HL-60 (cell line): ENCODE results near the gene KLF9.

Source experiments
- DNase-seq, 2 experiments: peaks; one replicate each; pipeline ENCODE4 v3.0.0-alpha.2; 2010 to 2020; ENCODE audit warnings: low read depth in 1 of 2, low spot score in 1 of 2
- H3K27ac ChIP-seq: fragments of 250-450 bp; sonication (Bioruptor Pico); replicated peaks from 2 replicates; pipeline ENCODE4 v1.5.1; 2020; ENCODE audit warnings: mild to moderate bottlenecking, moderate library complexity
- H3K27me3 ChIP-seq: fragments of 250-450 bp; sonication (Bioruptor Pico); 2 replicates; pipeline ENCODE4 v1.5.1; 2021; ENCODE audit warnings: mild to moderate bottlenecking, moderate library complexity; ENCODE audit not compliant: insufficient read depth, poor library complexity, severe bottlenecking
- H3K4me3 ChIP-seq: replicated peaks from 2 replicates; pipeline ENCODE4 v1.5.1; 2011; ENCODE audit warnings: mild to moderate bottlenecking, control low read depth, low read length; ENCODE audit not compliant: insufficient read depth
- CTCF ChIP-seq: IDR thresholded peaks from one replicate; pipeline ENCODE4 v1.5.1; 2011; ENCODE audit warnings: low read length, control low read depth, inconsistent platforms; ENCODE audit not compliant: insufficient read depth
- GABPA ChIP-seq: IDR thresholded peaks from 2 replicates; pipeline ENCODE4 v1.6.1; 2012; ENCODE audit warnings: low read depth
- POLR2AphosphoS5 ChIP-seq: IDR thresholded peaks from 2 replicates; pipeline ENCODE4 v1.6.1; 2012; ENCODE audit warnings: low read depth
- REST ChIP-seq: IDR thresholded peaks from 2 replicates; pipeline ENCODE4 v1.6.1; 2012; ENCODE audit warnings: low read depth; ENCODE audit not compliant: insufficient replicate concordance
- SPI1 ChIP-seq: IDR thresholded peaks from 2 replicates; pipeline ENCODE4 v1.6.1; 2012; ENCODE audit warnings: low read depth, mild to moderate bottlenecking, borderline replicate concordance

The KLF9 gene

GRCh38 chr9:70439991-70440706 is 25.7 kb upstream of the KLF9 start:
- Histone ChIP-seq H3K27me3 (no peaks in the 10 kb centered on the region), H3K27ac (no peak overlapping the region), H3K4me3 (no peak overlapping the region)
- no peak for DNase-seq
- TF ChIP-seq POLR2AphosphoS5 (no peak), REST (no peak)

GRCh38 chr9:70438341-70438928 is 24.0 kb upstream of the KLF9 start:
- DNase-seq: peak; percentile 16 to 56
- Histone ChIP-seq H3K27me3 (no peaks in the 10 kb centered on the region), H3K27ac (no peak overlapping the region), H3K4me3 (no peak overlapping the region)
- no peak for TF ChIP-seq SPI1
- TF ChIP-seq CTCF: no peak
- no peak for TF ChIP-seq REST
- no peak for TF ChIP-seq GABPA

- no peak overlapping the region for H3K4me3 ChIP-seq
- TF ChIP-seq SPI1 (no peak), GABPA (no peak), POLR2AphosphoS5 (no peak), REST (no peak), CTCF (no peak)
- DNase-seq: no peak
- H3K27ac ChIP-seq: no peak overlapping the region
- H3K27me3 ChIP-seq: no peaks in the 10 kb centered on the region
These were observed 21.5 kb upstream of the KLF9 start for GRCh38 chr9:70435948-70436347.
